HepG2 (cell line): Measurements from ENCODE around the gene WDR59.

Experiments
- CHD2 ChIP-seq: IDR thresholded peaks from 2 replicates; pipeline ENCODE4 v1.6.1; 2011; ENCODE audit warnings: low read depth, low read length, improper control_type of control experiment
- HMG20A ChIP-seq: IDR thresholded peaks from 2 replicates; pipeline ENCODE4 v1.6.1; 2016; ENCODE audit warnings: borderline replicate concordance
- ZNF143 ChIP-seq: sonication (generic); formaldehyde crosslinking; IDR thresholded peaks from 2 replicates; pipeline ENCODE4 v1.4.0; 2020; ENCODE audit warnings: missing genetic modification reagents
- TF ChIP-seq, protein P1 (sequence below): sonication (generic); formaldehyde crosslinking; IDR thresholded peaks from 2 replicates; pipeline ENCODE4 v1.4.0; 2020; ENCODE audit warnings: missing genetic modification reagents

- TF ChIP-seq, protein P1, sequence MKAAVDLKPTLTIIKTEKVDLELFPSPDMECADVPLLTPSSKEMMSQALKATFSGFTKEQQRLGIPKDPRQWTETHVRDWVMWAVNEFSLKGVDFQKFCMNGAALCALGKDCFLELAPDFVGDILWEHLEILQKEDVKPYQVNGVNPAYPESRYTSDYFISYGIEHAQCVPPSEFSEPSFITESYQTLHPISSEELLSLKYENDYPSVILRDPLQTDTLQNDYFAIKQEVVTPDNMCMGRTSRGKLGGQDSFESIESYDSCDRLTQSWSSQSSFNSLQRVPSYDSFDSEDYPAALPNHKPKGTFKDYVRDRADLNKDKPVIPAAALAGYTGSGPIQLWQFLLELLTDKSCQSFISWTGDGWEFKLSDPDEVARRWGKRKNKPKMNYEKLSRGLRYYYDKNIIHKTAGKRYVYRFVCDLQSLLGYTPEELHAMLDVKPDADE: no peak
- TF ChIP-seq HMG20A (CRISPR knock-in tag) (no peak), CHD2 (no peak), ZNF143 (no peak)
Measured at GRCh38 chr16:74909665-74910064, 75.3 kb downstream of the WDR59 start.
